Uterus (tissue), 4 donors: ENCODE measurements around the gene CPO. TPM values are rescaled to one million over a fixed set of nuclear protein-coding genes. Genes with fewer than 3 reads are reported as not detected.

ENCODE experiments used
- DNase-seq, 2 donors: peaks; one replicate each; pipeline ENCODE4 v3.0.0-alpha.2; 2019 to 2020
- H3K27ac ChIP-seq, 2 donors: fragments of 200-600 bp; sonication (generic); 1 replicate in 1 of 2; 2 replicates in 1 of 2; pipeline ENCODE4 v1.5.1; 2016 to 2018
- H3K27me3 ChIP-seq, 2 donors: fragments of 200-600 bp; sonication (generic); one replicate each; pipeline ENCODE4 v1.5.1; 2018 to 2019; ENCODE audit warnings: control low read depth in 1 of 2
- H3K36me3 ChIP-seq, 2 donors: fragments of 200-600 bp; sonication (generic); one replicate each; pipeline ENCODE4 v1.5.1; 2019; ENCODE audit warnings: control low read depth in 1 of 2
- H3K4me1 ChIP-seq, 2 donors: fragments of 200-600 bp; sonication (generic); one replicate each; pipeline ENCODE4 v1.5.1; 2018 to 2019; ENCODE audit warnings: control low read depth in 1 of 2
- H3K4me3 ChIP-seq, 2 donors: fragments of 200-600 bp; sonication (generic); 1 replicate in 1 of 2; 2 replicates in 1 of 2; pipeline ENCODE4 v1.5.1; 2018 to 2019; ENCODE audit warnings: mild to moderate bottlenecking in 1 of 2
- H3K9me3 ChIP-seq, 2 donors: fragments of 200-600 bp; sonication (generic); one replicate each; pipeline ENCODE4 v1.5.1; 2019; ENCODE audit warnings: control low read depth in 1 of 2
- POLR2A ChIP-seq, 2 donors: fragments of 450-650 bp; IDR thresholded peaks; one replicate each; pipeline ENCODE4 v1.6.1; 2016; ENCODE audit warnings: antibody characterized with exemption in 2 of 2, mild to moderate bottlenecking in 1 of 2, moderate library complexity in 1 of 2
- intact Hi-C: fragments of 100-400 bp; cut with DNase I; formaldehyde crosslinking; loops from one replicate; pipeline ENCODE4 v1.15.1; 2023; ENCODE audit warnings: low total_unique reads
- total RNA-seq, 4 donors: library from RNA; depleted of rRNA in 3 of 4; stranded (reverse); fragments of >200 nt in 3 of 4; gene quantifications; one replicate each; pipeline versions ENCODE4 v1.1.0 to v1.2.4, GENCODE V29; 2014 to 2023
- TF ChIP-seq, protein P1 (sequence below), 4 experiments: fragments of 200-600 bp in 2 of 4; fragments of 450-650 bp in 2 of 4; sonication (generic) in 2 of 4; IDR thresholded peaks; one replicate each; pipeline ENCODE4 v1.5.1; 2016 to 2019; ENCODE audit warnings: antibody characterized with exemption in 4 of 4, mild to moderate bottlenecking in 2 of 4, moderate library complexity in 1 of 4
- donor health status: DM: yes; HTN: yes; CAD: no.

CPO gene
- total RNA-seq, 4 donors from 2014 or later, result 0.90 TPM; not detected in 3

DNA sequence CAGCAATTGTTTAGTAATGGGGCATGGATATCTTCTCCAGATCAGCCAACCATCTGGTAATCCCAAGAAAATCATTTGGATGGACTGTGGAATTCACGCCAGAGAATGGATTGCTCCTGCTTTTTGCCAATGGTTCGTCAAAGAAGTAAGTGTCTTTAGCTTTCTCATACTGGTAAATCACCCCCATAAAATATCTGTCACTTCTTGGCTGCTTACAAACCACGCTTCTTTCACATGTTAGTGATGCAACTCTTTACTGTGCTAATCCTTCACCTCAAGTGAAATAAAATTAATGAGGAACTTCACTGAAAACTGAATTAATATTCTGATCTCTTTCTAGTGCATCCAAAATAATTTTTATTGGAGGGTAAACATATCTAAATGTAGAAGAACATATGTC is 18.9 kb downstream of the CPO start:
- Histone ChIP-seq H3K4me1 (no peaks in the 10 kb centered on the region), H3K27me3 (no peaks in the 10 kb centered on the region), H3K4me3 (no peak overlapping the region), H3K36me3 (no peaks in the 10 kb centered on the region), H3K9me3 (no peaks in the 10 kb centered on the region), H3K27ac (no peak overlapping the region)
- intact Hi-C loops, result no loop called here
- TF ChIP-seq, protein P1, sequence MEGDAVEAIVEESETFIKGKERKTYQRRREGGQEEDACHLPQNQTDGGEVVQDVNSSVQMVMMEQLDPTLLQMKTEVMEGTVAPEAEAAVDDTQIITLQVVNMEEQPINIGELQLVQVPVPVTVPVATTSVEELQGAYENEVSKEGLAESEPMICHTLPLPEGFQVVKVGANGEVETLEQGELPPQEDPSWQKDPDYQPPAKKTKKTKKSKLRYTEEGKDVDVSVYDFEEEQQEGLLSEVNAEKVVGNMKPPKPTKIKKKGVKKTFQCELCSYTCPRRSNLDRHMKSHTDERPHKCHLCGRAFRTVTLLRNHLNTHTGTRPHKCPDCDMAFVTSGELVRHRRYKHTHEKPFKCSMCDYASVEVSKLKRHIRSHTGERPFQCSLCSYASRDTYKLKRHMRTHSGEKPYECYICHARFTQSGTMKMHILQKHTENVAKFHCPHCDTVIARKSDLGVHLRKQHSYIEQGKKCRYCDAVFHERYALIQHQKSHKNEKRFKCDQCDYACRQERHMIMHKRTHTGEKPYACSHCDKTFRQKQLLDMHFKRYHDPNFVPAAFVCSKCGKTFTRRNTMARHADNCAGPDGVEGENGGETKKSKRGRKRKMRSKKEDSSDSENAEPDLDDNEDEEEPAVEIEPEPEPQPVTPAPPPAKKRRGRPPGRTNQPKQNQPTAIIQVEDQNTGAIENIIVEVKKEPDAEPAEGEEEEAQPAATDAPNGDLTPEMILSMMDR (IDR thresholded peaks at IDR 0.05), result no peak
- no peak for TF ChIP-seq POLR2A (IDR thresholded peaks at IDR 0.05)
- no peak for DNase-seq

DNA sequence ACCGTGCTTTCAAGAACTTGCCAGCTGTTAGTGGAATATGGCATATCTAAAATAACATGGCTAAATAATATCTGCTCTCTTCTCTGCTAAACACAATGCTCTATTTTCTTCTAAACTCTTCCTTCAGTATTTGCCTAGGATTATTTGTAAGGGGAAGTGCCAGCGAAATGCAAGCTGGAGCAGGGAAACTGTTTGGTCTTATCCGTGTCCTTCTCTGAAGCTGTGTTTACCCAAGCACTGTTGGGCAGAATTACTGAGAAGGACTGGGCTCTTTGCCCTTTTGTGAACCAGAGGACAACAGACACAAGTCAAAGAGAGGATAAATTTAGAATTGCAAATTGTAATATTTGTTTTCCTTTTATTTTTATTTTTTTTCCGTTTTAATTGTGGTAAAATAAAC is 23.6 kb downstream of the CPO start:
- Histone ChIP-seq H3K9me3 (no peaks in the 10 kb centered on the region), H3K36me3 (no peaks in the 10 kb centered on the region), H3K27ac (no peak overlapping the region), H3K27me3 (no peaks in the 10 kb centered on the region), H3K4me3 (no peak overlapping the region), H3K4me1 (no peaks in the 10 kb centered on the region)
- intact Hi-C loops, result no loop called here
- TF ChIP-seq, protein P1 (IDR thresholded peaks at IDR 0.05), result no peak
- TF ChIP-seq POLR2A (IDR thresholded peaks at IDR 0.05), result no peak
- no peak for DNase-seq

DNA sequence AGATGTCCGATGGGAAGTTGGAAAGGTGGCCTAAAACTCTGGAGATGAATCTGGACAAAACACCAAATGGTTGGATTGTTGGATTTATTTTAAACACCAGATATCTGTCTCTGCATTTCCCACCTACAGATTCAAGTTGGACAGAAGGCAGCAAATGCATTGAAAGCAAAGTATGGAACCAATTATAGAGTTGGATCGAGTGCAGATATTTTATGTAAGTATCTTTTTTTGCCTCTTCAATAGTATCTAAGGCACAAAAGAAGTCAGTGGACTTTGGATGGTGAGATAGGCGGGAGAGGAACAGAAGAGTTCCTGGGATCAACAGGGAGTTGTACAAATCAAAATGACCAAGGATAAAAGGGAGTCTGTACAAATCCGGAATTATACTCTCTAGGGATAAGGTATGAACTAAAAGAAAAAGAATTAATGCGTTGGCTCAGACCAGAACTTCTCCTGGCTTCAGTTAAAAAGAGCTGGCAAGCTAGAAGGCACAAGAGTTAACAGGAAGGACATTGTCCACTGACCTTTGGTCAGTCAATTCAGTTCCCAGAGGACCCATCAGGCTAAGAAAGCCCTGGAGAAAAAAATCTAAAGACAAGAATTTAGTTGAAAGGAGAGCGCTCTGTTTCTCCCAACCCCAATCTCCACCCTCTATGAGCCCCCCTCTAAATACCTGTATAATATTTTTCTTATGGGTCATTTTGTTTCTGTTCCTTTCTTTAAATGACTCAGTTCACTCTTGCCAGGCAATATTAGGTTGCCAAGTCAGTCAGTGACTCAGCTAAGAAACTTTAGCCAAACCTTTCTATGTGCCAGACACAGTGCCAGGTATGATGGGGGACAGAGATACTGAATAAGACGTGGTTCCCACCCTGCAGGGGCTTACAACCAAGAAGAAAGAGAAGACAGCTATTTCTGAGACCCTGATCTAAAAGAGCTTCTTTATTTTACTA is 29.1 kb downstream of the CPO start:
- Histone ChIP-seq H3K36me3 (no peaks in the 10 kb centered on the region), H3K9me3 (no peaks in the 10 kb centered on the region), H3K4me3 (no peak overlapping the region), H3K27me3 (no peaks in the 10 kb centered on the region), H3K4me1 (no peaks in the 10 kb centered on the region), H3K27ac (no peak overlapping the region)
- intact Hi-C loops, result no loop called here
- TF ChIP-seq, protein P1 (IDR thresholded peaks at IDR 0.05), result no peak
- TF ChIP-seq POLR2A (IDR thresholded peaks at IDR 0.05), result no peak
- no peak for DNase-seq

DNA sequence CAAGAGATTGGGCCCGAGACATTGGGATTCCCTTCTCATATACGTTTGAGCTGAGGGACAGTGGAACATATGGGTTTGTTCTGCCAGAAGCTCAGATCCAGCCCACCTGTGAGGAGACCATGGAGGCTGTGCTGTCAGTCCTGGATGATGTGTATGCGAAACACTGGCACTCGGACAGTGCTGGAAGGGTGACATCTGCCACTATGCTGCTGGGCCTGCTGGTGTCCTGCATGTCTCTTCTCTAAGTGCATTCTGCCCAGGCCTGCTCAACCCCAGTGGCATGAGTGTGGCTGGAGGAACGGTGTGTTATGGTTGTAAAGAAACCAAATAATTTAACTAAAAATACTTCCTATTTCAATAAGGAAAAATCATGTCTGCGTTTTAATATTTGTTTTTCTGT is 29.9 kb downstream of the CPO start:
- no peaks in the 10 kb centered on the region for H3K9me3 ChIP-seq
- no peak overlapping the region for H3K4me3 ChIP-seq
- no peak for TF ChIP-seq POLR2A (IDR thresholded peaks at IDR 0.05)
- TF ChIP-seq, protein P1 (IDR thresholded peaks at IDR 0.05), result no peak
- no peak for DNase-seq
- no peaks in the 10 kb centered on the region for H3K36me3 ChIP-seq
- H3K27me3 ChIP-seq, result no peaks in the 10 kb centered on the region
- intact Hi-C loops, result no loop called here
- H3K4me1 ChIP-seq, result no peaks in the 10 kb centered on the region
- H3K27ac ChIP-seq, result no peak overlapping the region

DNA sequence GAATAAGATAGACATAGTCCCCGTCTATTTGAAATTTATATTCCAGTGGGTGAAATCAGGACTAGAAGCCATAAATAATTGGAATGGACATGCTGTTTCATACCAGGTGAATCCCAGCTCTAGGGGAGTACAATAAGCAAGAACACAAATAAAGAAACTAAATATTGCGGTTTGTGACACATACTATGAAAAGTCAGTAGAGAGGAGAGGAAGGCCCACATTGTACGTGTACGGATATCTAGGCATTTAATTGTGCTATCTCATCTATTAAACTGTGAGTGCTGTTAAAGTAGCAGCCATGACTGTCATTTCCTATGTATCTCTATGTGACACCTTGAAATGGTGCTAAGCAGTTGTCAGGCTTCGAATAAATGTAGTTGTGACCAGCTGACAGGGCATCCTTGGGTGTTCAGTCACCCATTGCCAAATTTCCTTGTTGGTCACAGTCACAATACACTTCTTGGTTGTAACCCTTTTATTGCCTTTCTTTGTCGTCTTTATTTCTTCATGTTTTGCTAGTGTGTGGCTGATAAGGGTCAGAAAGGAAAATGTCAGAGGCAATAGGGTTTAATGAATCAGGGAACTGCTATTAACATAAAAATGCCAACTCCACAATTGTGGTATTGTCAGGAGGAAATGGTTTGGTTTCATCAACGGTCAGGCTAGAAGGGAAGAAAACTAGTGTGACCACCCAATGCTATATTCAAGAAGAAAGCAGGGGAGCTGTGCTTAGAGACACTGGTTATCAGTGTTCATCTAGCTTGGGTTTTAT is 31.5 kb downstream of the CPO start:
- intact Hi-C loops, result no loop called here
- H3K27me3 ChIP-seq, result no peaks in the 10 kb centered on the region
- no peaks in the 10 kb centered on the region for H3K4me1 ChIP-seq
- TF ChIP-seq, protein P1 (IDR thresholded peaks at IDR 0.05), result no peak
- no peak for TF ChIP-seq POLR2A (IDR thresholded peaks at IDR 0.05)
- no peak overlapping the region for H3K4me3 ChIP-seq
- H3K36me3 ChIP-seq, result no peaks in the 10 kb centered on the region
- no peaks in the 10 kb centered on the region for H3K9me3 ChIP-seq
- H3K27ac ChIP-seq, result no peak overlapping the region
- DNase-seq, result no peak
